GM12875 (cell line): ENCODE data around the gene L2HGDH.

ENCODE experiments used
- H3K4me3 ChIP-seq: one replicate; pipeline ENCODE4 v1.5.1; 2011; ENCODE audit warnings: low read depth, low read length, control low read depth
- TF ChIP-seq, protein P1 (sequence below): IDR thresholded peaks from 2 replicates; pipeline ENCODE4 v1.5.1; 2011; ENCODE audit warnings: low read depth, mild to moderate bottlenecking, control low read depth, inconsistent platforms, low read length, moderate library complexity, borderline replicate concordance; ENCODE audit not compliant: insufficient read depth

The L2HGDH gene

DNA sequence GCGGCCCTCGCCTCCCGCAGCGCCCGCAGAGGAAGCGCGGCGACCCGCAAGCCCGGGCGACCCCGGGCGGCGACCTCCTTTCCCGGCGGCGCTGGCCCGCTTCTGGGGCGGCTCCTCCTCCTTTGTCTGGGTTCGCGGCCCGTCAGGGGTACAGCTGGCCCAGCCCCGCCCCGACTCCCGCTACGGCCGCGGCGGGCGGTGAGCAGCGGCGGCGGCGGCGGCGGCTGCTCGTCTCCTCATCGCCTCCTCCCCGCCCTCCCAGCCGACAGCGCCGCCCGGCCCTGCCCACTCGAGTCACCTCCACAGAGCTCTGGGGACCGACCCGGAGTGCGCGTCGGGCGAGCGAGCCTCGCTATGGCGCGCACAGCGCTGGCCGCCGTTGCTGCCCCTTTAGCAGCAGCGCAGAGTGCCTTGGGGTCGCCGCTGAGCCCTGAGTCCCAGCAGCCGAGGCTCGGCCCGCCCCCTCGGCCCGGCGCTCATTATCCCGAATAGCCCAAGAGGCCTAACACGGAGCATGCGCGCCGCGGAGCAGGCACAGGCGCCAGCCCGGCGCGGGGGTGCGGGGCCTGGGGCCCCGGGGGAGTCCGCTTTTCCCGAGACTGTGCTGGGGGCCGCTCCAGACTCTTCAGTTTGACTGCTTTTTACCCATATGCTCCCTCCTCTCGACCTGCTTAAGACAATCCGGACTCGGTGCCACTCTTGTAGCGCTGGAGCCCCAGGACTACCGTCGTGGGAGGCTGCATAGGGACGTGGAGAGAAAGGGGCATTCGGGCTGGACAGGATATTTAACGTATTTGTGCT is 80.4 kb downstream of the L2HGDH start, which contains the start of gene SOS2:
Gene SOS2, minus strand, starts transcription at position 104 of the 801 bp plus-strand sequence. CDS start 295 bp downstream, outside the sequence.
- H3K4me3 ChIP-seq = peak within 1 kb of the TSS; percentile 85
- TF ChIP-seq, protein P1, sequence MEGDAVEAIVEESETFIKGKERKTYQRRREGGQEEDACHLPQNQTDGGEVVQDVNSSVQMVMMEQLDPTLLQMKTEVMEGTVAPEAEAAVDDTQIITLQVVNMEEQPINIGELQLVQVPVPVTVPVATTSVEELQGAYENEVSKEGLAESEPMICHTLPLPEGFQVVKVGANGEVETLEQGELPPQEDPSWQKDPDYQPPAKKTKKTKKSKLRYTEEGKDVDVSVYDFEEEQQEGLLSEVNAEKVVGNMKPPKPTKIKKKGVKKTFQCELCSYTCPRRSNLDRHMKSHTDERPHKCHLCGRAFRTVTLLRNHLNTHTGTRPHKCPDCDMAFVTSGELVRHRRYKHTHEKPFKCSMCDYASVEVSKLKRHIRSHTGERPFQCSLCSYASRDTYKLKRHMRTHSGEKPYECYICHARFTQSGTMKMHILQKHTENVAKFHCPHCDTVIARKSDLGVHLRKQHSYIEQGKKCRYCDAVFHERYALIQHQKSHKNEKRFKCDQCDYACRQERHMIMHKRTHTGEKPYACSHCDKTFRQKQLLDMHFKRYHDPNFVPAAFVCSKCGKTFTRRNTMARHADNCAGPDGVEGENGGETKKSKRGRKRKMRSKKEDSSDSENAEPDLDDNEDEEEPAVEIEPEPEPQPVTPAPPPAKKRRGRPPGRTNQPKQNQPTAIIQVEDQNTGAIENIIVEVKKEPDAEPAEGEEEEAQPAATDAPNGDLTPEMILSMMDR = no peak

DNA sequence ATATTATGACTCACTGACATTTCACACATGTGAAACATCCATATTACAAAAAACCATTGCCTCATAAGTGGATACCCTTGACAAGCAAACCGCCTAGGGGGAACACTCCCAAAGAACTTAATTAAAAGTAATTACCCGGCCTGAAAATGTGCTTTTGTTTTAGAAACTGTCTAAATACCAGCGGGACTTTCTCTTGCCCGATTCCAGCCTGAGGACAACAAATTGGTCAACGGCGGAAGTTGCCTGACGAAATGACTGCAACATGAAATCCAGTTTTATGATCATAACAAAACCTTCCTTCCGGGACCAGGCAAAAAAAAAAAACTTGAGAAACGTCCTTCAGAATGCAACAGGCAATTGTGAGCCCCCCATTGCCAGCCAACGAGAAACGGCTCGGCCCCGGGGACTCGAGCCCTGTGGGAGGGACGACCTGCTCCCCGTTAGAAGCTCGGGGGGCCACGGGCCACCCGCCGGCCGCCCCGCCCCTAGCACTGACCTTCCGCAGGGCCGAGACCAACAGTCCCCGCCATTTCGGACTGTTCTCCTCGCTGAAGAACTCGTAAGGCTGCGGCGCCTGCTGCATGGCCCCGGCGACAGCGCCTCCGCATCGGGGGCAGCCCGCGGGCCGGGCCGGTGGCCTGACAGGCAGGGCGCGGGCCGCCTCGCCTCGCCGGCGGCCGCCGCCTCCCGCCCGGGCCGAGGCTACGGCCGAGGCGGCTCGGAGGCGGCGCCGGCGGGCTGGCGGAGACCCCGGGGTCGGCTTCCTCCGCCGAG is 81.1 kb downstream of the L2HGDH start:
- peak overlapping the region; percentile 85 for H3K4me3 ChIP-seq
- TF ChIP-seq, protein P1 = no peak

DNA sequence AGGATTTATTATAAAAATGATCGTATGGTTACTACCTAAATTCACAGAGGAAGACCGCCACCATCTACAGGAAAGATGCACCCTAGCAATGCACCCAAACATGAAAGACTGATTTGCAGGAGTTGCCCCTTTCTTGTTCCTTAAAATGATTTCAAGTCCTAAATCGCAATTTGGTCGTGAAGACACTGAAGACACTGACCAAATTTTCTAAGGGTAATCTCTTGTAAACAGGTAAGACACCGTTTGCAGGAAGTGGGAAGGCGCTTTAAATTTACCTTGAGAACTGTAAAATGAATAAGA is 81.7 kb downstream of the L2HGDH start:
- peak overlapping the region; percentile 85 for H3K4me3 ChIP-seq
- TF ChIP-seq, protein P1 = no peak

DNA sequence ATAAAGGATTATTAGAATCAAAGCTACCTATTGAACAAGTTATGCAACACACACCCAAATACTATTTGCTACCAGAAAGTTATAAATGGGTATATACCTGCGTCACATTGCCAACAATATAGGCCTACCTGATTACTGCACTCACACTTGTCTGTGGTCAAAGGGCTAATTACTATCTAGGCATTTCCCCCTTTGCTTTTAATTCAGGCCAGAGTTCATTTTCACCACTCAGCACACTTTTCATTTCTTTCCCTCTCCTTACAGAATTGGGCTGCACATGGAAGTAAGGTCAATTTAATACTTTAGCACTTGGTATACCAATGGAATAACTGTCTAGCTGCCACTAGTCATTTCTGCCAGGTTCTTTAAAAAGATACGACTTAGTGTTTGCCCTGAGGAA is 82.3 kb downstream of the L2HGDH start:
- H3K4me3 ChIP-seq = peak overlapping the region; percentile 85
- TF ChIP-seq, protein P1 = no peak

DNA sequence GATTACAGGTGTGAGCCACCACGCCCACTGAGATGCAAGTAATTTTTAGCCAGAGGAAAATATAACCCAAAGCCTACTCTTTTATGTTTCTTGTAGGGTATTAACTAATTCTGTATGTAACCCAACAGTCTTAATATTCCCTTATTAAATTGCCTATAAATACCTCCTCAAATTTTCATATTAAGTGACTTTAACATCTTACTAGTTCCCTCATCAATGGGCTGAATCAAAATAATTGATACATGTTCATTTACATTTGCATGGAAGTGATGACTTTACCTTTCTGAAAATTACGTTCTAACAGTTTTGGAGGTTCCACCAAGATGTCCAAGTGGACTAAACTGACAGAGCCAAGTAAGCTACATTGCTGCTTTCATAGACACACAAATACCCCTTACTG is 83.7 kb downstream of the L2HGDH start:
- H3K4me3 ChIP-seq = no peak overlapping the region
- TF ChIP-seq, protein P1 = no peak

DNA sequence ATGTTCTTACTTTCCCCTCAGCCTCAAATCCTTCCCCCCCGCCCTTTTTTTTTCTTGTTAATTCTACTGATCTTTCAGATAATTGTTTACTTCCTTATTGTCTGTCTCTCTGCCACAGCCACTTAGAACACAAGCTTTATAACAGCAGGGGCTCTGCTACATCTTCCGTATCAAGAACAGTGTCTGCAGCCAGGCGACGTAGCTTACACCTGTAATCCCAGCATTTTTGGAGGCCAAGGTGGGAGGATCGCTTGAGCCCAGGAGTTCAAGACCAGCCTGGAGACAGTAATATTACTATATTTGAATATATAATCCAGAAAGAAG is 86.1 kb downstream of the L2HGDH start:
- H3K4me3 ChIP-seq = no peak overlapping the region
- TF ChIP-seq, protein P1 = no peak
